ENCODE results near the gene FEM1A.
"Not testable (repeated sequence)": the region's sequence is repeated elsewhere in the genome, so short reads cannot be mapped to it uniquely, and the experiment has no call there.

FEM1A gene

GRCh38 chr19:4811328-4812131 lies 20.0 kb downstream of the FEM1A start:
- DNase-seq (ENCODE audit: low spot score), result peak; percentile 67
- FAIRE-seq, result no peak

GRCh38 chr19:4814625-4815425 lies 23.3 kb downstream of the FEM1A start:
- no peak for DNase-seq (ENCODE audit: low spot score)
- FAIRE-seq, result no peak

GRCh38 chr19:4815426-4816201 lies 24.1 kb downstream of the FEM1A start:
- DNase-seq (ENCODE audit: low spot score), result peak; percentile 88
- peak; percentile 86 for FAIRE-seq

- DNase-seq (ENCODE audit: low spot score) (no peak), FAIRE-seq (no peak)
Measured at GRCh38 chr19:4816202-4816949, 24.8 kb downstream of the FEM1A start.

- FAIRE-seq, result no peak
- DNase-seq (ENCODE audit: low spot score), result no peak
Measured at GRCh38 chr19:4816950-4817278, 25.4 kb downstream of the FEM1A start.

- FAIRE-seq, result no peak
- DNase-seq (ENCODE audit: low spot score), result no peak
Measured at GRCh38 chr19:4817467-4818277, 26.1 kb downstream of the FEM1A start.

- DNase-seq (ENCODE audit: low spot score) (no peak), FAIRE-seq (no peak)
Measured at GRCh38 chr19:4821265-4821664, 29.7 kb downstream of the FEM1A start.

GRCh38 chr19:4822354-4822753 lies 30.8 kb downstream of the FEM1A start:
- not testable (repeated sequence) for DNase-seq (ENCODE audit: low spot score); FAIRE-seq

- DNase-seq (ENCODE audit: low spot score), result no peak
- no peak for FAIRE-seq
Measured at GRCh38 chr19:4823577-4823976, 32.0 kb downstream of the FEM1A start.

GRCh38 chr19:4829001-4829712 lies 37.6 kb downstream of the FEM1A start:
- DNase-seq (ENCODE audit: low spot score), result no peak
- FAIRE-seq, result no peak

- no peak for DNase-seq (ENCODE audit: low spot score)
- FAIRE-seq, result no peak
Measured at GRCh38 chr19:4830332-4830731, 38.8 kb downstream of the FEM1A start.

GRCh38 chr19:4830768-4831265 lies 39.3 kb downstream of the FEM1A start:
- DNase-seq (ENCODE audit: low spot score) (no peak), FAIRE-seq (no peak)

GRCh38 chr19:4831304-4831978 lies 39.9 kb downstream of the FEM1A start, which contains the start of gene TICAM1:
Gene TICAM1, minus strand, starts transcription at chr19:4831712. Its CDS starts 13,335 bp downstream, at chr19:4818377.
- FAIRE-seq (no peak), DNase-seq (ENCODE audit: low spot score) (peak; percentile 47)

GRCh38 chr19:4831979-4832340 lies 40.4 kb downstream of the FEM1A start:
- FAIRE-seq; DNase-seq (ENCODE audit: low spot score): not testable (repeated sequence)

GRCh38 chr19:4832776-4833175 lies 41.2 kb downstream of the FEM1A start:
- DNase-seq (ENCODE audit: low spot score) (no peak), FAIRE-seq (no peak)

GRCh38 chr19:4839192-4839591 lies 47.7 kb downstream of the FEM1A start:
- FAIRE-seq (no peak), DNase-seq (ENCODE audit: low spot score) (no peak)

- DNase-seq (ENCODE audit: low spot score) (no peak), FAIRE-seq (no peak)
Measured at GRCh38 chr19:4843647-4843965, 52.1 kb downstream of the FEM1A start.

- FAIRE-seq, result no peak
- no peak for DNase-seq (ENCODE audit: low spot score)
Measured at GRCh38 chr19:4844348-4845179, 53.0 kb downstream of the FEM1A start.
